Astrocyte (in vitro differentiated cells and primary cell): ENCODE data around the gene DDR1. TPM values are rescaled to one million over a fixed set of nuclear protein-coding genes. Genes with fewer than 3 reads are reported as not detected.

Experiments used
- DNase-seq: peaks from one replicate; pipeline ENCODE4 v3.0.0-alpha.2; 2010; ENCODE audit warnings: low read depth
- FAIRE-seq: peaks from 2 replicates; lab custom pipeline; 2011; peaks lifted over from hg19 to GRCh38; lab: Jason Lieb, UNC
- H2AFZ ChIP-seq: 2 replicates; pipeline ENCODE4 v1.6.0; 2012; ENCODE audit warnings: low read depth, low read length, inconsistent platforms
- H3K27ac ChIP-seq: 2 replicates; pipeline ENCODE4 v1.5.1; 2011; ENCODE audit warnings: low read depth, low read length, inconsistent platforms
- H3K27me3 ChIP-seq: 2 replicates; pipeline ENCODE4 v1.6.0; 2011; ENCODE audit warnings: low read length, inconsistent platforms; ENCODE audit not compliant: insufficient read depth
- H3K36me3 ChIP-seq: 2 replicates; pipeline ENCODE4 v1.5.1; 2011; ENCODE audit warnings: low read length, inconsistent platforms; ENCODE audit not compliant: insufficient read depth
- H3K4me1 ChIP-seq: 2 replicates; pipeline ENCODE4 v1.5.1; 2011; ENCODE audit warnings: low read length, inconsistent platforms; ENCODE audit not compliant: insufficient read depth
- H3K4me2 ChIP-seq: 2 replicates; pipeline ENCODE4 v1.6.0; 2012; ENCODE audit warnings: low read length, inconsistent platforms
- H3K4me3 ChIP-seq: 2 replicates; pipeline ENCODE4 v1.5.1; 2011; ENCODE audit warnings: low read depth, mild to moderate bottlenecking, low read length, inconsistent platforms; ENCODE audit not compliant: insufficient read depth
- H3K79me2 ChIP-seq: 2 replicates; pipeline ENCODE4 v1.6.0; 2012; ENCODE audit warnings: mild to moderate bottlenecking, low read length, inconsistent platforms; ENCODE audit not compliant: insufficient read depth
- H3K9ac ChIP-seq: 2 replicates; pipeline ENCODE4 v1.6.0; 2012; ENCODE audit warnings: mild to moderate bottlenecking, low read length, inconsistent platforms
- H3K9me3 ChIP-seq: 2 replicates; pipeline ENCODE4 v1.5.1; 2012; ENCODE audit warnings: low read depth, mild to moderate bottlenecking, low read length, inconsistent platforms; ENCODE audit not compliant: insufficient read depth
- H4K20me1 ChIP-seq: 2 replicates; pipeline ENCODE4 v1.6.0; 2012; ENCODE audit warnings: low read length, inconsistent platforms; ENCODE audit not compliant: insufficient read depth
- H3K27ac Mint-ChIP-seq: one replicate; pipeline ENCODE4 v1.8.0; 2021; ENCODE audit warnings: mild to moderate bottlenecking, mixed read lengths; ENCODE audit not compliant: unreplicated experiment
- H3K27me3 Mint-ChIP-seq: one replicate; pipeline ENCODE4 v1.8.0; 2021; ENCODE audit warnings: low read depth, mixed read lengths; ENCODE audit not compliant: unreplicated experiment
- H3K36me3 Mint-ChIP-seq: one replicate; pipeline ENCODE4 v1.8.0; 2021; ENCODE audit warnings: low read depth, mixed read lengths; ENCODE audit not compliant: unreplicated experiment
- H3K4me1 Mint-ChIP-seq: one replicate; pipeline ENCODE4 v1.8.0; 2021; ENCODE audit warnings: low read depth, mixed read lengths; ENCODE audit not compliant: unreplicated experiment
- H3K4me3 Mint-ChIP-seq: one replicate; pipeline ENCODE4 v1.8.0; 2021; ENCODE audit warnings: mild to moderate bottlenecking, moderate library complexity, mixed read lengths; ENCODE audit not compliant: unreplicated experiment
- H3K9me3 Mint-ChIP-seq: one replicate; pipeline ENCODE4 v1.8.0; 2021; ENCODE audit warnings: mild to moderate bottlenecking, mixed read lengths; ENCODE audit not compliant: unreplicated experiment
- CTCF ChIP-seq: IDR thresholded peaks from 2 replicates; pipeline ENCODE4 v1.5.1; 2011; ENCODE audit warnings: low read depth, mild to moderate bottlenecking, inconsistent platforms, low read length, moderate library complexity; ENCODE audit not compliant: insufficient read depth
- EZH2 ChIP-seq: IDR thresholded peaks from 2 replicates; pipeline ENCODE4 v1.6.1; 2012; ENCODE audit warnings: mild to moderate bottlenecking, low read length, inconsistent platforms; ENCODE audit not compliant: insufficient read depth
- total RNA-seq: library from RNA; stranded (reverse); gene quantifications from 2 replicates; pipeline ENCODE4 v1.2.1, GENCODE V29; 2021

The DDR1 gene
- total RNA-seq, 1 donor from 2014 or later = 144 TPM

- peaks cover 4% of the 10 kb centered on the region for H3K36me3 ChIP-seq
- Mint-ChIP-seq H3K4me1 (peaks cover 13% of the 10 kb centered on the region), H3K4me3 (no peak overlapping the region), H3K36me3 (peaks cover 48% of the 10 kb centered on the region), H3K27me3 (no peaks in the 10 kb centered on the region), H3K9me3 (no peaks in the 10 kb centered on the region), H3K27ac (no peak overlapping the region)
- peaks cover 12% of the 10 kb centered on the region for H3K79me2 ChIP-seq
- H3K4me3 ChIP-seq = no peak overlapping the region
- peaks cover 23% of the 10 kb centered on the region for H4K20me1 ChIP-seq
- no peak overlapping the region for H3K4me2 ChIP-seq
- DNase-seq = no peak
- H3K27ac ChIP-seq = no peak overlapping the region
- no peak for FAIRE-seq
- no peak for TF ChIP-seq EZH2
- TF ChIP-seq CTCF = no peak
- no peaks in the 10 kb centered on the region for H3K9me3 ChIP-seq
- no peak overlapping the region for H3K9ac ChIP-seq
- no peaks in the 10 kb centered on the region for H3K27me3 ChIP-seq
- peaks cover 8% of the 10 kb centered on the region for H3K4me1 ChIP-seq
- H2AFZ ChIP-seq = no peak overlapping the region
Observed at GRCh38 chr6:30894381-30894780, 10.1 kb downstream of the DDR1 start.

- Histone ChIP-seq H3K9ac (no peak overlapping the region), H3K9me3 (no peaks in the 10 kb centered on the region), H3K27me3 (no peaks in the 10 kb centered on the region), H3K27ac (no peak overlapping the region), H3K4me3 (no peak overlapping the region), H4K20me1 (peaks cover 23% of the 10 kb centered on the region), H3K36me3 (peaks cover 4% of the 10 kb centered on the region), H3K4me2 (no peak overlapping the region), H2AFZ (no peak overlapping the region), H3K4me1 (peaks cover 4% of the 10 kb centered on the region), H3K79me2 (peaks cover 6% of the 10 kb centered on the region)
- no peak overlapping the region for H3K4me3 Mint-ChIP-seq
- no peak for TF ChIP-seq EZH2
- no peak overlapping the region for H3K27ac Mint-ChIP-seq
- DNase-seq = no peak
- peaks cover 44% of the 10 kb centered on the region for H3K36me3 Mint-ChIP-seq
- FAIRE-seq = no peak
- no peaks in the 10 kb centered on the region for H3K9me3 Mint-ChIP-seq
- H3K4me1 Mint-ChIP-seq = peaks cover 7% of the 10 kb centered on the region
- no peaks in the 10 kb centered on the region for H3K27me3 Mint-ChIP-seq
Observed at GRCh38 chr6:30894935-30895334, 10.6 kb downstream of the DDR1 start.

GRCh38 chr6:30895343-30895742 is 11.0 kb downstream of the DDR1 start:
- Histone ChIP-seq H2AFZ (no peak overlapping the region), H3K36me3 (peaks cover 4% of the 10 kb centered on the region), H3K9me3 (no peaks in the 10 kb centered on the region), H3K79me2 (peaks cover 3% of the 10 kb centered on the region), H3K4me3 (no peak overlapping the region), H4K20me1 (peaks cover 23% of the 10 kb centered on the region), H3K4me1 (peaks cover under 1% of the 10 kb centered on the region), H3K27me3 (no peaks in the 10 kb centered on the region), H3K27ac (no peak overlapping the region), H3K9ac (no peak overlapping the region), H3K4me2 (no peak overlapping the region)
- Mint-ChIP-seq H3K27ac (no peak overlapping the region), H3K4me3 (no peak overlapping the region), H3K36me3 (peaks cover 40% of the 10 kb centered on the region), H3K27me3 (no peaks in the 10 kb centered on the region), H3K4me1 (peaks cover 3% of the 10 kb centered on the region), H3K9me3 (no peaks in the 10 kb centered on the region)
- TF ChIP-seq CTCF (no peak), EZH2 (no peak)
- FAIRE-seq (no peak), DNase-seq (no peak)
